OCI-LY3 (cell line): ENCODE results near the gene OSMR.

Source experiments
- H2AFZ ChIP-seq: fragments of 200-600, 300-600 bp; shearing (Covaris generic); 2 replicates; pipeline ENCODE4 v1.6.0; 2014; ENCODE audit warnings: antibody characterized with exemption, low read depth, low read length
- H3K27ac ChIP-seq: fragments of 200-600, 300-600 bp; sonication (generic); 2 replicates; pipeline ENCODE4 v1.5.1; 2014; ENCODE audit warnings: mild to moderate bottlenecking, low read length, moderate library complexity, mixed read lengths
- H3K27me3 ChIP-seq: fragments of 200-600, 300-600 bp; sonication (generic); 2 replicates; pipeline ENCODE4 v1.6.1; 2014; ENCODE audit warnings: low read depth, low read length, mixed read lengths
- H3K36me3 ChIP-seq: fragments of 200-600, 300-600 bp; sonication (generic); replicated peaks from 2 replicates; pipeline ENCODE3; 2014; ENCODE audit warnings: low read depth, low read length, mixed read lengths
- H3K4me1 ChIP-seq: fragments of 300-600, 200-600 bp; sonication (generic); 2 replicates; pipeline ENCODE4 v1.6.1; 2014; ENCODE audit warnings: low read length, mixed read lengths
- H3K4me2 ChIP-seq: fragments of 200-600, 300-600 bp; sonication (generic); 2 replicates; pipeline ENCODE4 v1.6.1; 2014; ENCODE audit warnings: low read length, mixed read lengths
- H3K4me3 ChIP-seq: fragments of 300-600, 200-600 bp; sonication (generic); 2 replicates; pipeline ENCODE4 v1.5.1; 2014; ENCODE audit warnings: antibody characterized with exemption, mild to moderate bottlenecking, low read length, moderate library complexity
- H3K79me2 ChIP-seq: fragments of 300-600, 200-600 bp; shearing (Covaris generic); 2 replicates; pipeline ENCODE4 v1.6.1; 2014; ENCODE audit warnings: mild to moderate bottlenecking, low read length, mixed read lengths
- H3K9ac ChIP-seq: fragments of 300-600, 200-600 bp; shearing (Covaris generic); 2 replicates; pipeline ENCODE4 v1.6.0; 2014; ENCODE audit warnings: mild to moderate bottlenecking, low read length, moderate library complexity
- H3K9me3 ChIP-seq: fragments of 200-600, 300-600 bp; shearing (Covaris generic); 2 replicates; pipeline ENCODE4 v1.6.1; 2014; ENCODE audit warnings: low read length, mixed read lengths; ENCODE audit not compliant: insufficient read depth
- H4K20me1 ChIP-seq: fragments of 200-600, 300-600 bp; sonication (generic); 2 replicates; pipeline ENCODE4 v1.6.1; 2016; ENCODE audit warnings: low read length, mixed read lengths; ENCODE audit not compliant: insufficient read depth
- CTCF ChIP-seq: fragments of 200-600, 300-600 bp; sonication (generic); IDR thresholded peaks from 2 replicates; pipeline ENCODE4 v1.5.1; 2014; ENCODE audit warnings: antibody characterized with exemption, low read length, low read depth
- EZH2phosphoT487 ChIP-seq: fragments of 200-600 bp; shearing (Covaris generic); IDR thresholded peaks from 2 replicates; pipeline ENCODE4 v1.6.1; 2018; ENCODE audit warnings: antibody characterized with exemption, mixed run types, low read depth

Gene OSMR

GRCh38 chr5:38940230-38940858 lies 94.5 kb downstream of the OSMR start:
- no peak overlapping the region for H3K4me2 ChIP-seq
- H3K4me1 ChIP-seq: no peaks in the 10 kb centered on the region
- H2AFZ ChIP-seq: no peak overlapping the region
- no peaks in the 10 kb centered on the region for H3K9me3 ChIP-seq
- H3K27ac ChIP-seq: no peak overlapping the region
- H3K36me3 ChIP-seq: no peaks in the 10 kb centered on the region
- H3K4me3 ChIP-seq: no peak overlapping the region
- H3K27me3 ChIP-seq: no peaks in the 10 kb centered on the region
- no peaks in the 10 kb centered on the region for H4K20me1 ChIP-seq
- TF ChIP-seq EZH2phosphoT487 (no peak), CTCF (no peak)
- no peaks in the 10 kb centered on the region for H3K79me2 ChIP-seq
- H3K9ac ChIP-seq: no peak overlapping the region

GRCh38 chr5:38941912-38942311 lies 96.1 kb downstream of the OSMR start:
- Histone ChIP-seq H3K9ac (no peak overlapping the region), H3K4me3 (no peak overlapping the region), H3K4me1 (no peaks in the 10 kb centered on the region), H3K9me3 (no peaks in the 10 kb centered on the region), H3K4me2 (no peak overlapping the region), H3K27ac (no peak overlapping the region), H3K79me2 (no peaks in the 10 kb centered on the region), H3K36me3 (no peaks in the 10 kb centered on the region), H4K20me1 (no peaks in the 10 kb centered on the region), H3K27me3 (no peaks in the 10 kb centered on the region), H2AFZ (no peak overlapping the region)
- TF ChIP-seq EZH2phosphoT487: no peak
- no peak for TF ChIP-seq CTCF

GRCh38 chr5:38944282-38944681 lies 98.5 kb downstream of the OSMR start:
- no peak overlapping the region for H2AFZ ChIP-seq
- no peaks in the 10 kb centered on the region for H4K20me1 ChIP-seq
- peaks cover 5% of the 10 kb centered on the region for H3K36me3 ChIP-seq
- H3K79me2 ChIP-seq: no peaks in the 10 kb centered on the region
- no peaks in the 10 kb centered on the region for H3K9me3 ChIP-seq
- no peak overlapping the region for H3K4me2 ChIP-seq
- no peaks in the 10 kb centered on the region for H3K4me1 ChIP-seq
- H3K4me3 ChIP-seq: no peak overlapping the region
- no peaks in the 10 kb centered on the region for H3K27me3 ChIP-seq
- no peak for TF ChIP-seq CTCF
- TF ChIP-seq EZH2phosphoT487: no peak
- no peak overlapping the region for H3K9ac ChIP-seq
- no peak overlapping the region for H3K27ac ChIP-seq

GRCh38 chr5:38948501-38948900 lies 102.7 kb downstream of the OSMR start:
- Histone ChIP-seq H3K36me3 (peaks cover 19% of the 10 kb centered on the region), H3K9me3 (no peaks in the 10 kb centered on the region), H3K9ac (no peak overlapping the region), H2AFZ (no peak overlapping the region), H3K27me3 (no peaks in the 10 kb centered on the region), H3K4me1 (no peaks in the 10 kb centered on the region), H3K4me2 (no peak overlapping the region), H3K4me3 (no peak overlapping the region), H3K27ac (no peak overlapping the region), H3K79me2 (no peaks in the 10 kb centered on the region), H4K20me1 (no peaks in the 10 kb centered on the region)
- TF ChIP-seq CTCF (no peak), EZH2phosphoT487 (no peak)
